GM21825 (cell line): ENCODE measurements around the gene AP3B1.

Source experiments
- ATAC-seq: cut with Tn5 transposase; IDR thresholded peaks from one replicate; pipeline ENCODE4 v1.9.1; 2021; ENCODE audit warnings: mild to moderate bottlenecking, moderate library complexity; ENCODE audit not compliant: unreplicated experiment

The AP3B1 gene

GRCh38 chr5:78294248-78295034 lies at the start of gene AP3B1:
Gene AP3B1, minus strand, starts transcription at chr5:78294698. Its CDS starts 119 bp downstream, at chr5:78294579.
- peak; percentile 76 for ATAC-seq

GRCh38 chr5:78341440-78341839 lies 46.9 kb upstream of the AP3B1 start:
- no peak for ATAC-seq

GRCh38 chr5:78339617-78340436 lies 45.3 kb upstream of the AP3B1 start:
- ATAC-seq = no peak

GRCh38 chr5:78336698-78337097 lies 42.2 kb upstream of the AP3B1 start:
- ATAC-seq = no peak

GRCh38 chr5:78335976-78336375 lies 41.5 kb upstream of the AP3B1 start:
- ATAC-seq = no peak

GRCh38 chr5:78334811-78335210 lies 40.3 kb upstream of the AP3B1 start:
- no peak for ATAC-seq

- ATAC-seq = no peak
Measured at GRCh38 chr5:78331523-78332080, 37.1 kb upstream of the AP3B1 start.

- no peak for ATAC-seq
Measured at GRCh38 chr5:78328585-78329173, 34.2 kb upstream of the AP3B1 start.

GRCh38 chr5:78327761-78328510 lies 33.4 kb upstream of the AP3B1 start:
- ATAC-seq = no peak

GRCh38 chr5:78326930-78327329 lies 32.4 kb upstream of the AP3B1 start:
- ATAC-seq = no peak

- ATAC-seq = no peak
Measured at GRCh38 chr5:78323241-78323640, 28.7 kb upstream of the AP3B1 start.

- no peak for ATAC-seq
Measured at GRCh38 chr5:78320401-78320800, 25.9 kb upstream of the AP3B1 start.

GRCh38 chr5:78318337-78318736 lies 23.8 kb upstream of the AP3B1 start:
- no peak for ATAC-seq

- ATAC-seq = no peak
Measured at GRCh38 chr5:78317515-78317914, 23.0 kb upstream of the AP3B1 start.

- ATAC-seq = no peak
Measured at GRCh38 chr5:78308703-78309102, 14.2 kb upstream of the AP3B1 start.

- ATAC-seq = no peak
Measured at GRCh38 chr5:78300464-78301045, 6.1 kb upstream of the AP3B1 start.

- peak; percentile 31 for ATAC-seq
Measured at GRCh38 chr5:78295035-78295961, 800 bp upstream of the AP3B1 start.

- no peak for ATAC-seq
Measured at GRCh38 chr5:78293851-78294247, 649 bp downstream of the AP3B1 start.

GRCh38 chr5:78291687-78292086 lies 2.8 kb downstream of the AP3B1 start:
- no peak for ATAC-seq
